Activated CD4-positive, alpha-beta T cell treated with anti-CD3 and anti-CD28 coated beads, Interleukin-10, Interleukin-2, amounts not matched to agents 100 ng/mL and 50 ng/mL, durations not matched to agents 16 hours and 8 hours (primary cell): ENCODE results near the gene SH3PXD2B.

ENCODE experiments used
- DNase-seq: peaks from one replicate; pipeline ENCODE4 v3.0.0-alpha.2; 2020

The SH3PXD2B gene

GRCh38 chr5:172452398-172453205 is 1.7 kb downstream of the SH3PXD2B start:
- no peak for DNase-seq

- DNase-seq = no peak
Measured at GRCh38 chr5:172451771-172452197, 2.5 kb downstream of the SH3PXD2B start.

GRCh38 chr5:172450861-172451695 is 3.2 kb downstream of the SH3PXD2B start:
- peak; percentile 58 for DNase-seq

DNA sequence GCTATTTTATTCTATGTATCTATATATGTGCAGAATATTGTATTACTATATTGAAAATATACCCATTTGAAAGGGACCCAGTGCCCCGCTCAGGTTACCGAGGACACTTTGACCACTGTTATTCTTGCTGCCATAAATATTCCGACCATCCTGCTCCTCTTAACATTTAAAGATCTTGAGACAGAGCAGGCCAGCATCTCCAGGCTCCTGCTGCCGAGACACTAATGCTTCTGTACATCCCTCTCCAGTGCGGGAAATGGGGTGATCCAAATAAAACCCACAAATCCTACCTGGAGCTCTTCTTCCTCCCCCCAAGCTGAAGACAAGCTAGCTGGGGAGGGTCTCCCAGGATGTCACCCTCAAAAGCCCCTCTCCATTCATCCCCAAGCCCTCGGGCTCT is 3.9 kb downstream of the SH3PXD2B start:
- DNase-seq = no peak

GRCh38 chr5:172448999-172449398 is 5.3 kb downstream of the SH3PXD2B start:
- no peak for DNase-seq

DNA sequence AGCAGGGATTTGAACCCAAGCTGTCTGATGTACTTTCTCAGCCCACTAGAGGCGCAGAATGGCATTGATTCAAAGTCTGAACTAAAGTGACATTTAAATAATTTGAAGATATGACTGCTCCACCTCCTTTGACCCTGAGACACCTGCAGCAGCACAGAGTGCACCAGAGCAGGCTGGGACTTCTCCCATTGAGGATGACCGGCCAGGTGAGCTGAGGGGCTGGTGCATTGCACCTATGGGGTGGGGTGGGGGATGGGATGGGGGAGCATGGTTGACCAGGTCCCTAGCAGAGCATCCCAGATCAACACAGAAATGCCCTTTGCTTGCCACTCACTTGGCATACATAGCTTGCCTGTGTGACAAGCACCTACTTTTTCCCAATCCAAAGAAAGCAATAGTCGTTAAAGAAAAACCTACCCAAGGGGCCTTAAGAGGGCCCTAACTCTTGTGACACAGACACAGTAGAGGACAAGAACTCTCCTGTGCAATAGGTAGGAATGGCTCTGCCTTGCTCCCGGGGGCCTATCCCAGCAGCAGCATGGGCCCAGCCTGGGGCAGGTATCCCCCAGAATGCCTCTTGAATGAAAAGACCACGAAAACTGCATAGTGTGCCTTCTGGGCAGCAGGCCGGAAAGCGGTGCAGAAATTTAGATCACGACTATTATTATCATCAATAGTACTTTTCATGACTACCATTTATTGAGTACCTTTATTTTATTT is 6.5 kb downstream of the SH3PXD2B start:
- no peak for DNase-seq

- no peak for DNase-seq
Measured at GRCh38 chr5:172446336-172447051, 7.8 kb downstream of the SH3PXD2B start.

GRCh38 chr5:172445866-172446265 is 8.5 kb downstream of the SH3PXD2B start:
- DNase-seq = no peak

GRCh38 chr5:172444626-172445365 is 9.5 kb downstream of the SH3PXD2B start:
- DNase-seq = no peak

DNA sequence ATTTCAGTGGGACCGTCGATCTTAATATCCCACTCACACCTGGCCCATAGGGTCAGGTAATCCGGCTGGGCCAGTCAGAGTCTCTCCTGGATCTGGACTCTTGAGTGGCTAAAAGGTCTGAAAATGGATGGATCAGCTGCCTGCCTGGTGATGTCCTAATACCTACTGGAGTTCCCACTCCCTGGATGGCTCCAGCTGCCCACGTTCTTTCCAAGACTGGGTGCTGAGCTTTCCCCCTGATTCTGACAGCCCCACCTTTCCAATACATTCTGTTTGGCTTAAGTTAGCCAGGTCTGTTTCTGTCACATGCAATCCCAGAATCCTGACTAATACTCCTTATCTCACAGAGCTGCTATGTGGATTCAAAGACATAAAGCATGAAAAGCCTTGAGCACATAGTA is 10.2 kb downstream of the SH3PXD2B start:
- DNase-seq = no peak

DNA sequence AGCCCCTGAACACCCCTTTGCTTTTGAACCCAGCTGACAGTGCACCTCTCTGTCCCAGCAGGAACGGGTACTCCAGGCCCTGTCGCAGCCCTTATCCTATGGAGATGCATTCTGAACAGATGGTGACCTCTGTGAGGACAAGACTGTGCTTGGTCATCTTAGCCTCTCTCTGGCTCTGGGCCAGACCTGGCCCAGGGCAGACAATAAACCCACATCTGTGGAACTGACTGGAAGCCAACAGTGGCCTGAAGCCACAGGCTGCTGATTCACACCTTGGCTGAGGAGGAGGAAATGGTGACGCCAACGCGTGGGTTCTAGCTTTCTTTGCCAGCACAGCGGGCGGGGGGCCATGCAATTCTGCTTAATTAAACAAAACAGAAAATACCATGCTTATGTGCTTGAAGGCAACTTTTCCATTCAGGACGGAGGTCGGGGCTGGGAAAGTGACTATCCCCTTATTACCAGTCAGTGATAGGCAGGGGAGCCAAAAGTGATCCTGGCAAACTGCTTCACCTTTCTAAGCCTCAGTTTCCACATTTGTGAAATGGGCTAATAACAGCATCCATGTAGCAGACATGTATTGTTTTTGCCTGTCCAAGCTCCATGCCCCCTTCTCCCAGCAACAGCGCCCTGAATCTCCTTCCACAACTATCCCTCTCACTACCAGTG is 10.8 kb downstream of the SH3PXD2B start:
- peak; percentile 77 for DNase-seq

DNA sequence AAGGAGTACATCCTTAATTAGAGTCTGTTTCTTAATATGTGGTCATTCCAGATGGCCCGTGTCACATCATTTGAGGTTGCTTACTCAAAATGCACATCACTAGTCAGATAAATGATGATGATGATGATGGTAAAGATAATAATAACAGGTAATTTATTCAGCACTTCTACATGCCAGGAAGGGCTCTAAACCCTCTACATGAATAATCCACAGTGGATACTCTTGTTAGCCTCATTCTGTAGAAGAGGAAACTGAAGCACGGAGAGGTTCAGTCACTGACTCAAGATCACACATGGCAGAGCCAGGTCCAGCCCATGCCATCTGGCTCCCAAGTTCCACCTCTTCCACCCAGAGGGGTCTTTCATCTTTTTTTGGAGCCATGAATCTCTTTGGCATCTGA is 11.7 kb downstream of the SH3PXD2B start:
- DNase-seq = no peak

DNA sequence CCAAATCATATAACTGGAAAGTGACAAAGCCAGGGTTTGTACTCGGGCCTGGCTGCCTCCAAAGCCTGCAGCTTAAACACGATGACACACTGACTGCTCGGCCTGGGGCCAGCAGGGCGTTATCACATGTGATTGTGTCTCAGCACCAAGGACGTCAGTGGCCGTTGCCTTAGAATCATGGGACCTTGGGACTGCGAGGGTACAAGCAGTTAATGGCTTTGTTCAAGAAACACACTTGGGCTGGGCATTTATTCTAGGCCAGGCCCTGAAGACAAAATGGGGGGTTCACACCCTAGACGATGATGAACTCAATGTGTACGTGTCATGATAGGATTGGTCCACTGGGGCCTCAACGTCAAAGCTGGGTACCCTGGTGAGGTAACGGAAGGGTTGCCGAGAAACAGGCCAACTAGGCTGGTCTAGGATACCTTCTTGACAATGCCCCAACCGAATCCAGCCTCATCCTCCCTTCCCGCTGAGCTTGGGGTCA is 13.0 kb downstream of the SH3PXD2B start:
- no peak for DNase-seq

DNA sequence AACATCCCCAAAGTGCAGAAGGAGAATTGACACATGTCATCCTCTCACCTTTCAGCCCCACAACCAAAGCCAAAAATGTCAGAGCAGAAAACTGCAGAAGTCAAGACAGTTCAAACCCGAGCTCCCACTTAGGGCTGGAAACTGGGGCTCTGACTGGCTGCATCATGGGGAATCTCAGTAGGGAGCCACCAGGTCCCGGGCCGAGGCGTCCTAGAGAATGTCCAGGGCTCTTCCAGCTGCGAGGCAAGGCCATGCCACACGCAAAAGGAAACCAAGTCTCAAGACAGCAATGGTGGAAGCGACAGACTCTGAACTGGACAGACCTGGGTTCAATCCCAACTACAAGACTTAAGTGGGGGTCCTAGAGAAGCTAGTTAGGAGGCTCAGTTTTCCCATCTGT is 13.8 kb downstream of the SH3PXD2B start:
- no peak for DNase-seq

DNA sequence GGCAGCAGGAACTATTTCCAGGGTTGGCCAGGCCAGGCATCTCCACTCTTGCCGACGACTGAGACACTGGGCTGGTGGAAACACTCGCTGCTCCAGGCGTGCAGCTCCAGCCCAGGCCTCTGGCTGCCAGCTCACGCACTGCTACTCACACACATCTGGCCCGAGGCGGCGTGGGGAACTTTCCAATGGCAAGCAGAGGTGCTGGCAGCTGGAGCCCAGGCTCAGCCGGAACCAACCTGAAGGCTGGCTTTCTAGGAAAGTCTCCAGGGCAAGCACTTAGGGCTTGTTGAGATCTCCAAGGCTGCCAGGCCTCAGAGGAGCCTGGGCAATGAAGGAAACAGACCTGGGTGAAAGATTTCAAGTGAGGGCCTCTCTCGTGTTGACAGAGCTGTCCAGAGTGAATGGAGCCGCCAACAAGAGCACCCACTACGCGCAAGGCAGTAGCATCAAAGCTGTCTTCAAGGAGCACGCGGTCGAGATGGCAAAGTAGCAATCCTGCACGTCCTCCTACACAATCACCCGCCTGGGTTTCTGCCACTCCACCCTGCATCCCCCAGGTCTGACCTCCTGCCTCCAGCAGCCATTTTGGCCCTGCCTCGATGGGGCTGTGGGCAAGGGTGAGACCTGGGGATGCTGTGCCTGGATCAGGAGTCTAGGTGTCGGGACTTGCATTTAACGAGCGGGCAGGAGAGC is 14.4 kb downstream of the SH3PXD2B start:
- no peak for DNase-seq

- no peak for DNase-seq
Measured at GRCh38 chr5:172438319-172438668, 16.0 kb downstream of the SH3PXD2B start.

DNA sequence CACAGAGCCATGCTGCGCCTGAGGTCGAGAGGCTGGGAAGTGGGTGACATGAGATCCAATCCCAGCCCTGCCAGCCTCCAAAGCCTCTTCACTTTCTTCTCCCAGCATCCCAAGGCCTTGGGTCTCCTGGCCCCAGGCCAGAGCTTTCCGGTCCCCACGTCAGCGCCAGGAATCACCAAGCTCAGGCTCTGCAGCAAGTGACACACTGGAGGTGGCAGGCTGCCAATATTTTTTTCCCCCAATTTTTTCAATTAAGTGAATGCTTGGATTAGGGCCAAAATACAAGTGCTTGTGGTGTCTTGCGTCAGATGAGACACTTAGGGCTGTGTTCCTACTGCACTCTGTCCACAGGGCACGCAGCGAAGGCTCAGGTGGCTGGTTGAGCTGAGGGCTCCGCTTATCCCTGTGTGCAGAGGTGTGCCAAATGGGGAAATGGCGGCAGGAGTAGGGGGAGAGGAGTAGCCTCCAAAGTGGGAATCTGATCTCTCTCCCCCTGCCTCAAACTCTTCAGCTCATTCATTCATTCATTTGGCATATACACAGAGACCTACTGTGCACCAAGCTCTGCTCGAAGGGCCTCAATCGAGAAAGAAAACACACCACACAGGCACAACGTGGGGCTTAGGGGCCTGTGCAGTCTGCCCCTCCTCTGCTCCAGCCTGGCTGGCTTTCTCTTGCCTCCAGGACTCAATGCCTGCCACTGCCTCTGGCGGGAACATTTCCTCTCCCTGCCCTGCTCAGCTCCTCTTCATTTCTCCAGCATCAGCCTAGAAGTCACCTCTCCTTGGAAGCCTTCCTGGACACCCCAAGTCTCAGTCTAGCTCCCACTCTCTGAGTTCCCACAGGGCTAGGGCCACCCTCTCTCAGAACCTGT is 16.6 kb downstream of the SH3PXD2B start:
- DNase-seq = no peak

GRCh38 chr5:172436879-172437369 is 17.4 kb downstream of the SH3PXD2B start:
- DNase-seq = no peak

DNA sequence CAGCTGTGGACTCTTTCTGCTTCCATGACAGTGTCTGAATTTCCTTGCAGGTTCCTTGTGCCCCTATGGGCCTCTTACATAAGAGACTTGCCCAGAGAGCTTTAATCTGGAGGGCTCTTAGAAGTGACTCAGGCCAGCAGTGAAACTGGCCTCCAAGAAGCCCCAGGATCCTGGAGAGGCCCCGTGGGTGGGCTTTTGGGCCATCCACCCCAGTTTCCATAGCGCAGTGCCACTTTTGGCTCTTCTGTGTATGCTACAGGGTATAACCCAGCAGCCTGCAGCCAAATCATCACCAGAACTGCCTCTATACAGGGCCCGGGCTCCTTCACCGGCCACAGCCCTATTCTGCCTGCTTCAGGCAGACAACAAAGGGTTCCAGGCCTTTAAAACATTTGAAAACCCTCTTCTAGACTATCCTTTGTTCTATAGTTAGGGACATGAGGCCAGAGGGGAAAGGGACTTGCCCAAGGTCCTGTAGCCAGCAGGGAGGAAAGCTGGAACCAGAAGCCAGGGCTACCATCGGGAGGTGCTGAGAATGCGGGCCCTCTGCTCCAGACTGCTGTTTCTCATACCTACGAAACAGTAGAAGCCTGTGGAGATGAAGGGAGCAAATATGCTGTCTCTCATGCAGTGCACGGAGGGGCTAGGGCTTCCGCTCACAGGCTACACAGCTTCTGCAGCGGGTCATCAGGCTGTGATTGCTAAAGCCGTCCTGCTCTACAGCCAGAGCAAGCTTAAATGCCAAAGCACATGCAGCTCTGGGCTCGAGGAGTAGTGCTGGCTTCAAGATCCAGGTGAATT is 18.0 kb downstream of the SH3PXD2B start:
- no peak for DNase-seq
